ENCODE measurements around the gene CCDC71L.

The CCDC71L gene

GRCh38 chr7:106612432-106612831 lies 48.5 kb downstream of the CCDC71L start:
- no peak for TF ChIP-seq NFIC (IDR thresholded peaks at IDR 0.05)
- no peak for TF ChIP-seq TEAD4 (IDR thresholded peaks at IDR 0.05)
- no peak for TF ChIP-seq FOXM1 (IDR thresholded peaks at IDR 0.05; ENCODE audit: borderline replicate concordance, low read depth)
- TF ChIP-seq EGR1 (IDR thresholded peaks at IDR 0.05): no peak
- no peak for TF ChIP-seq MAX (IDR thresholded peaks at IDR 0.05)
- no peak for TF ChIP-seq REST (IDR thresholded peaks at IDR 0.05; ENCODE audit: low read depth)
- no peak for TF ChIP-seq USF1 (IDR thresholded peaks at IDR 0.05)
- no peak for TF ChIP-seq EP300 (IDR thresholded peaks at IDR 0.05; ENCODE audit: borderline replicate concordance)
- no peak for TF ChIP-seq RAD21 (IDR thresholded peaks at IDR 0.05; ENCODE audit: low read depth)
- no peak for TF ChIP-seq TCF12 (IDR thresholded peaks at IDR 0.05; ENCODE audit: low read depth)
- TF ChIP-seq YY1 (IDR thresholded peaks at IDR 0.05; ENCODE audit: low read depth): no peak
- no peak for TF ChIP-seq TAF1 (IDR thresholded peaks at IDR 0.05; ENCODE audit: low read depth)
- no peak for TF ChIP-seq ZBTB7A (IDR thresholded peaks at IDR 0.05; ENCODE audit: low read depth)
- no peak for TF ChIP-seq CREB1 (IDR thresholded peaks at IDR 0.05; ENCODE audit: low read depth)
- no peak for TF ChIP-seq CEBPB (IDR thresholded peaks at IDR 0.05)

- no peak for TF ChIP-seq TAF1 (IDR thresholded peaks at IDR 0.05; ENCODE audit: low read depth)
- no peak for TF ChIP-seq EGR1 (IDR thresholded peaks at IDR 0.05)
- no peak for TF ChIP-seq USF1 (IDR thresholded peaks at IDR 0.05)
- TF ChIP-seq TCF12 (IDR thresholded peaks at IDR 0.05; ENCODE audit: low read depth): no peak
- TF ChIP-seq FOXM1 (IDR thresholded peaks at IDR 0.05; ENCODE audit: borderline replicate concordance, low read depth): no peak
- TF ChIP-seq NFIC (IDR thresholded peaks at IDR 0.05): no peak
- no peak for TF ChIP-seq CREB1 (IDR thresholded peaks at IDR 0.05; ENCODE audit: low read depth)
- TF ChIP-seq MAX (IDR thresholded peaks at IDR 0.05): no peak
- TF ChIP-seq REST (IDR thresholded peaks at IDR 0.05; ENCODE audit: low read depth): no peak
- no peak for TF ChIP-seq RAD21 (IDR thresholded peaks at IDR 0.05; ENCODE audit: low read depth)
- no peak for TF ChIP-seq EP300 (IDR thresholded peaks at IDR 0.05; ENCODE audit: borderline replicate concordance)
- TF ChIP-seq CEBPB (IDR thresholded peaks at IDR 0.05): no peak
- TF ChIP-seq ZBTB7A (IDR thresholded peaks at IDR 0.05; ENCODE audit: low read depth): no peak
- no peak for TF ChIP-seq YY1 (IDR thresholded peaks at IDR 0.05; ENCODE audit: low read depth)
- no peak for TF ChIP-seq TEAD4 (IDR thresholded peaks at IDR 0.05)
These were observed 49.0 kb downstream of the CCDC71L start for GRCh38 chr7:106611911-106612310.

- TF ChIP-seq CEBPB (IDR thresholded peaks at IDR 0.05) (no peak), ZBTB7A (IDR thresholded peaks at IDR 0.05; ENCODE audit: low read depth) (no peak), EP300 (IDR thresholded peaks at IDR 0.05; ENCODE audit: borderline replicate concordance) (no peak), REST (IDR thresholded peaks at IDR 0.05; ENCODE audit: low read depth) (no peak), TAF1 (IDR thresholded peaks at IDR 0.05; ENCODE audit: low read depth) (no peak), NFIC (IDR thresholded peaks at IDR 0.05) (no peak), CREB1 (IDR thresholded peaks at IDR 0.05; ENCODE audit: low read depth) (no peak)
These were observed 49.7 kb downstream of the CCDC71L start for GRCh38 chr7:106610996-106611886.

GRCh38 chr7:106609416-106609815 lies 51.5 kb downstream of the CCDC71L start:
- TF ChIP-seq NFIC (IDR thresholded peaks at IDR 0.05) (no peak), REST (IDR thresholded peaks at IDR 0.05; ENCODE audit: low read depth) (no peak), MAX (IDR thresholded peaks at IDR 0.05) (no peak), CREB1 (IDR thresholded peaks at IDR 0.05; ENCODE audit: low read depth) (no peak), TCF12 (IDR thresholded peaks at IDR 0.05; ENCODE audit: low read depth) (no peak), CEBPB (IDR thresholded peaks at IDR 0.05) (no peak), YY1 (IDR thresholded peaks at IDR 0.05; ENCODE audit: low read depth) (no peak), ZBTB7A (IDR thresholded peaks at IDR 0.05; ENCODE audit: low read depth) (no peak), USF1 (IDR thresholded peaks at IDR 0.05) (no peak), TEAD4 (IDR thresholded peaks at IDR 0.05) (no peak), EGR1 (IDR thresholded peaks at IDR 0.05) (no peak), FOXM1 (IDR thresholded peaks at IDR 0.05; ENCODE audit: borderline replicate concordance, low read depth) (no peak), EP300 (IDR thresholded peaks at IDR 0.05; ENCODE audit: borderline replicate concordance) (no peak), RAD21 (IDR thresholded peaks at IDR 0.05; ENCODE audit: low read depth) (no peak), TAF1 (IDR thresholded peaks at IDR 0.05; ENCODE audit: low read depth) (no peak)
